IMR-90 (cell line): ENCODE results near the gene CEP104.

Experiments used
- BHLHE40 ChIP-seq: fragments of 150-350 bp; IDR thresholded peaks from 2 replicates; pipeline ENCODE4 v1.6.1; 2016; ENCODE audit warnings: mild to moderate bottlenecking, low read depth, low read length
- MAFK ChIP-seq: IDR thresholded peaks from 2 replicates; pipeline ENCODE4 v1.6.1; 2012; ENCODE audit warnings: low read depth, low read length, improper control_type of control experiment
- MXI1 ChIP-seq: IDR thresholded peaks from 2 replicates; pipeline ENCODE4 v1.6.1; 2012; ENCODE audit warnings: low read depth, mild to moderate bottlenecking, low read length, moderate library complexity, borderline replicate concordance
- NFE2L2 ChIP-seq: fragments of 150-350 bp; IDR thresholded peaks from 2 replicates; pipeline ENCODE4 v1.6.1; 2016; ENCODE audit warnings: low read depth, mild to moderate bottlenecking, low read length
- POLR2A ChIP-seq: IDR thresholded peaks from 2 replicates; pipeline ENCODE4 v1.6.1; 2012; ENCODE audit warnings: mild to moderate bottlenecking, low read depth, low read length
- RFX5 ChIP-seq: IDR thresholded peaks from 2 replicates; pipeline ENCODE4 v1.8.0; 2012; ENCODE audit warnings: low read depth, mild to moderate bottlenecking, low read length, moderate library complexity
- SMC3 ChIP-seq: fragments of 150-350 bp; IDR thresholded peaks from 2 replicates; pipeline ENCODE4 v1.6.1; 2016; ENCODE audit warnings: low read depth, mild to moderate bottlenecking, antibody characterized with exemption, low read length, moderate library complexity
- TF ChIP-seq, protein P1 (sequence below): conservative IDR thresholded peaks from 2 replicates; pipeline ENCODE4 v1.5.1; 2012; ENCODE audit warnings: mild to moderate bottlenecking, low read depth, low read length, improper control_type of control experiment
- TF ChIP-seq, protein P2 (sequence below): fragments of 150-350 bp; IDR thresholded peaks from 2 replicates; pipeline ENCODE4 v1.6.1; 2016; ENCODE audit warnings: low read depth, mild to moderate bottlenecking, low read length, moderate library complexity, borderline replicate concordance

DNA sequence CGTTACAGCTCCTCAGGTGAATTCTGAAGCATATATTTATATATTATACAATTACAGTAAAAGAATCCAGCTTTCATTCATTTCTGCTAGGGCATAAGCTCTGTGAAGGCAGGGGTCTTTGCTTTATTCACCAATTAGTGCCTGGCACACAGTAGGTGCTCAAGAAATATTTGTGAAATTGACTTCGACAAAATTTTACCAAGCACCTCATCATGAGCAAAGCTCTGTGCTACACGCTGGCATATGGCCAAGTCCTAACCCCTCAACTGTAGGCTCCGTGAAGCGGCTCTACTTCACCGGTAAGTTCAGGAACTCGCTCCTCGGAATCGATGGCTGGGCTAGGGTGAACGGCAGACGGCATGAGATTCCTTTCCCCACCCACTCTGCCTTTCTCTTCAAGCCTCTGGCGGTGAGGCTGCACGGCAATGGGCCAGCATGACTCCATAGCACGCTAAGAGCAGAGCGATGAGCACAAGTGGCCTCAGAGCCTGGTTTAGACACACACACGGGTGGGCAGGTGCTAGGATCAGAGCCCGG lies 34.4 kb upstream of the CEP104 start:
- TF ChIP-seq, protein P1, sequence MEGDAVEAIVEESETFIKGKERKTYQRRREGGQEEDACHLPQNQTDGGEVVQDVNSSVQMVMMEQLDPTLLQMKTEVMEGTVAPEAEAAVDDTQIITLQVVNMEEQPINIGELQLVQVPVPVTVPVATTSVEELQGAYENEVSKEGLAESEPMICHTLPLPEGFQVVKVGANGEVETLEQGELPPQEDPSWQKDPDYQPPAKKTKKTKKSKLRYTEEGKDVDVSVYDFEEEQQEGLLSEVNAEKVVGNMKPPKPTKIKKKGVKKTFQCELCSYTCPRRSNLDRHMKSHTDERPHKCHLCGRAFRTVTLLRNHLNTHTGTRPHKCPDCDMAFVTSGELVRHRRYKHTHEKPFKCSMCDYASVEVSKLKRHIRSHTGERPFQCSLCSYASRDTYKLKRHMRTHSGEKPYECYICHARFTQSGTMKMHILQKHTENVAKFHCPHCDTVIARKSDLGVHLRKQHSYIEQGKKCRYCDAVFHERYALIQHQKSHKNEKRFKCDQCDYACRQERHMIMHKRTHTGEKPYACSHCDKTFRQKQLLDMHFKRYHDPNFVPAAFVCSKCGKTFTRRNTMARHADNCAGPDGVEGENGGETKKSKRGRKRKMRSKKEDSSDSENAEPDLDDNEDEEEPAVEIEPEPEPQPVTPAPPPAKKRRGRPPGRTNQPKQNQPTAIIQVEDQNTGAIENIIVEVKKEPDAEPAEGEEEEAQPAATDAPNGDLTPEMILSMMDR, result no peak
- TF ChIP-seq, protein P2, sequence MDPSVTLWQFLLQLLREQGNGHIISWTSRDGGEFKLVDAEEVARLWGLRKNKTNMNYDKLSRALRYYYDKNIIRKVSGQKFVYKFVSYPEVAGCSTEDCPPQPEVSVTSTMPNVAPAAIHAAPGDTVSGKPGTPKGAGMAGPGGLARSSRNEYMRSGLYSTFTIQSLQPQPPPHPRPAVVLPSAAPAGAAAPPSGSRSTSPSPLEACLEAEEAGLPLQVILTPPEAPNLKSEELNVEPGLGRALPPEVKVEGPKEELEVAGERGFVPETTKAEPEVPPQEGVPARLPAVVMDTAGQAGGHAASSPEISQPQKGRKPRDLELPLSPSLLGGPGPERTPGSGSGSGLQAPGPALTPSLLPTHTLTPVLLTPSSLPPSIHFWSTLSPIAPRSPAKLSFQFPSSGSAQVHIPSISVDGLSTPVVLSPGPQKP, result no peak
- TF ChIP-seq POLR2A (no peak), MAFK (no peak), SMC3 (no peak), NFE2L2 (no peak), RFX5 (no peak), MXI1 (no peak), BHLHE40 (no peak)
